Activated naive CD8-positive, alpha-beta T cell (primary cell): ENCODE results near the gene CDH16.
"Not testable (repeated sequence)": the region's sequence is repeated elsewhere in the genome, so short reads cannot be mapped to it uniquely, and the experiment has no call there.

Source experiments
- H3K27ac Mint-ChIP-seq: one replicate; pipeline ENCODE4 v1.8.0; 2021; ENCODE audit warnings: mixed read lengths
- H3K27me3 Mint-ChIP-seq: one replicate; pipeline ENCODE4 v1.8.0; 2021; ENCODE audit warnings: mixed read lengths
- H3K36me3 Mint-ChIP-seq: one replicate; pipeline ENCODE4 v1.8.0; 2021; ENCODE audit warnings: mixed read lengths
- H3K4me1 Mint-ChIP-seq: one replicate; pipeline ENCODE4 v1.8.0; 2021; ENCODE audit warnings: low read depth, mixed read lengths
- H3K4me3 Mint-ChIP-seq: one replicate; pipeline ENCODE4 v1.8.0; 2021; ENCODE audit warnings: mild to moderate bottlenecking, mixed read lengths
- H3K9me3 Mint-ChIP-seq: one replicate; pipeline ENCODE4 v1.8.0; 2021; ENCODE audit warnings: low read depth, mixed read lengths

The CDH16 gene

DNA sequence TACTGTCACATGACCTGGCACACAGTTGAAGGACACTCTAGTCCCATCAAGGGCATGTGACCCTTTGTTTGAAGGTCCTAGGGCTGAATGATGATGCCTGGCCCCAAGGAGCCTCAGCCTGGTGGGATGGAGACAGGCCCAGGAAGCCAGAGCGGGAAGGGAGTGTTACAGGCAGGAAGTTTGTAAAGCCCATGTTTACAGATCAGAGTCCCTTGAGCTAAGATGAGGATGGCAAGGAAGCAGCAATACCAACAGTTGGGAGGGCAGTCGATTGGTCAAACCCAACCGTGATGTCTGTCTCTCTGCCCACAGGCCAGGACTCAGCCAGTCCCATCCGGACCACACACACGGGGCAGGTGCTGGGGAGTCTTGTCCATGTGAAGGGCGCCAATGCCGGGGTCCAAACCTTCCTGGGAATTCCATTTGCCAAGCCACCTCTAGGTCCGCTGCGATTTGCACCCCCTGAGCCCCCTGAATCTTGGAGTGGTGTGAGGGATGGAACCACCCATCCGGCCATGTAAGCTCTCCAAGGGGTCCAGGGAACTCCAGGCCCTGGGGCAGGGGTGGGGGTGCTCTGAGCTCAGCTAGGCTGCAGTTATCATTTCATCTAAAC lies 19.1 kb upstream of the CDH16 start:
- Mint-ChIP-seq H3K36me3 (peaks cover 3% of the 10 kb centered on the region), H3K4me3 (peak overlapping the region; percentile 98), H3K9me3 (no peaks in the 10 kb centered on the region), H3K27ac (peak overlapping the region; percentile 54), H3K4me1 (peaks cover 33% of the 10 kb centered on the region), H3K27me3 (no peaks in the 10 kb centered on the region)

DNA sequence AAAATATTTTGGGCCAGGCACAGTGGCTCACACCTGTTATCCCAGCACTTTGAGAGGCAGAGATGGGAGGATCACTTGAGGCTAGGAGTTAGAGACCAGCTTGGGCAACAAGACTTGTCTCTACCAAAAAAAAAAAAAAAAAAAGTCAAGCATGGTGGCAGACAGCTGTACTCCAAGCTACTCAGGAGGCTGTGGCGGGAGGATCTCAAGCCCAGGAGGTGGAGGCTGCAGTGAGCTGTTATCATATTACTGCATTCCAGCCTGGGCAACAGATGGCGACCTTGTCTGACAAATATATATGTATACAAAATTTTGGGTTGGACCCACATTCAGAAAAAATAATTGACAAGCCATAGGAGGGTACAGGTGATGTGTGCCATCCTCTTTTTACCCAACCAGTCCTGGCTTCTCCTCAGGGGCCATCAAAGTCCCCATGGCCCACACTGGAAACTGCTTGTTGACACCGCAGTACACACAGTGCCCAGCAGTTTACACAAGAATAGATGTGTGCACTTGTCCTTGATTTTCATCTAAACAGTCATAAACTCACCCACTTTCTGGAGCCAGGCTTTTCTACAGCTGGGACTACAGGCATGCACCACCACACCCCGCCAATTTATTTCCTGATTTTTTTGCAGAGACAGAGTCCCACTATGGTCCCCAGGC lies 18.3 kb upstream of the CDH16 start:
- Mint-ChIP-seq H3K4me1 (peaks cover 41% of the 10 kb centered on the region), H3K27me3 (no peaks in the 10 kb centered on the region), H3K27ac (peak overlapping the region; percentile 64)

DNA sequence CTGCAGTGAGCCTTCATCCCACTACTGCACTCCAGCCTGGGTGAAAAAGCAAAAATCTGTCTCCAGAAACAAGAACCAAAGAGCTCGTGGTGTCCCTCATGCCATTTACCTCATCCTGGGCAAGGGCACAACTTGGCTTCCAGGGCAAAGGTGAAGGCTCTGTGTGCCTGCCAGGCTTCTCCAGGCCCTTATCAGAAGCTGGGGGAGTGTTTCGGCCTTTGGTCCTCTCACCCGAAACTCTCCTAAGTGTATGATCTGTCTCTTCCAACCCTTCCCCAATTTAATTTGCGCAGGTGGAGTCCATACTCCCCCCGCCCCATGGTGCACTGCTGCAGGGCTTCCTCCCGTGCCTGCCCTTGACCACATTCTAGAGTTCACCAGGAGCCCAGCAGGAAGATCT lies 17.8 kb upstream of the CDH16 start:
- Mint-ChIP-seq H3K27ac (peak overlapping the region; percentile 64), H3K4me3 (peak overlapping the region; percentile 98), H3K36me3 (peaks cover 3% of the 10 kb centered on the region), H3K27me3 (no peaks in the 10 kb centered on the region), H3K9me3 (no peaks in the 10 kb centered on the region), H3K4me1 (peaks cover 45% of the 10 kb centered on the region)

More for the DNA sequence above, 18.3 kb upstream of the CDH16 start:
- Mint-ChIP-seq H3K4me3 (peak overlapping the region; percentile 98), H3K9me3 (no peaks in the 10 kb centered on the region), H3K36me3 (peaks cover 3% of the 10 kb centered on the region)

DNA sequence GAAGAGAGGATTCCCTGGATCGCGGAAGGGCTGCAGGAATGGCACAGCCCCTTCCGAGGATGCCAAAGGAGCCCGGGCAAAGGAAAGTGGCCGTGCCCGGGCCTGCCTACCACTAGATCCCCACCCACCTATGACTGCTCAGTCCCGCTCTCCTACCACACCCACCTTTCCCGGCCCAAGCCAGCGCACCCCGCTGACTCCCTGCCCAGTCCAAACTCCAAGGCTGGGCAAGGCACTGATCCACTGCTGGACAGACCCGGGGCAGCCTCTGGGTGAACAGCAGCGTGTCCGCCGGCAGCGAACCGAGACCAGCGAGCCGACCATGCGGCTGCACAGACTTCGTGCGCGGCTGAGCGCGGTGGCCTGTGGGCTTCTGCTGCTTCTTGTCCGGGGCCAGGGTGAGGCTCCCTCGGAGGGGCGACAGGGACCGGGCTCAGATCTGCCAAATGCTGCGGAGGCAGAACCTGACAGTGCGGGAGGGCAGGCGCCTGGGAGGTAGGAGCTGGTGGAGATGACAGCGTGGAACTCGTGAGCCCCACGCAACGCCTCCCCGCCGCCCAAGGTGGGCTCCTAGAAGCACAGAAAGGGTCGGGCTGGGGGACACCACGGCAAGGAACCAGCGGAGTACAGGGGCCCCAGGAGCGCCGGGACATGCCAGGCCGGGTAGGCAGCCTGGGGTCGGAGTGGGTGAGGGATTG lies 16.8 kb upstream of the CDH16 start, which contains the start of gene CES2:
Gene CES2, plus strand, starts transcription at position 203 of the 698 bp plus-strand sequence. Its CDS starts 120 bp downstream, at position 323.
- Mint-ChIP-seq H3K4me1 (peaks cover 45% of the 10 kb centered on the region), H3K27ac (peak within 1 kb of the TSS; percentile 96), H3K4me3 (peak within 1 kb of the TSS; percentile 98), H3K27me3 (no peaks in the 10 kb centered on the region), H3K9me3 (no peaks in the 10 kb centered on the region), H3K36me3 (peaks cover 3% of the 10 kb centered on the region)

DNA sequence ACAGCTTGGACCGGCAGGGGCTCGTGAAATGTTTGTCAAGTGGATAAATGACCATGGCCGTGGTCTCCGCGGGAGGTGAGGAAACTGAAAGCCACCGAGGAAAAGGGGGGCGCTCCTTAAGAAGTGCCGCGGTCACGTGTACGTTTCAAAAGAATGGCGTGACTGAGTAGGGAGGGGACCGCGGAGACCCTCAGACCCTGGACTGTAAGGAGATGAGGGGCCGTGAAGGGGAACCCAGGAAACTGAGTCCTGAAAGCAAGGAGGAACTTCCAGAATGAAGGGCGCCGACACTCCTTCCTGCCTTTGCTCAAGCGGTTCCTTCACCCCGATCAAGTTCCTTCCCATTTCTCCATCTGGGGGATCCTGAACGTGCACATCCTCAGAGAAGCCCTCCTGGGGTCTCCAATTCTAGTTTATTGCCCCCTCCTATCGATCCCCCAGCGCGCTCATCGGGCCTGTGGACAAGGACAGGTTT lies 16.2 kb upstream of the CDH16 start:
- peaks cover 45% of the 10 kb centered on the region for H3K4me1 Mint-ChIP-seq
- H3K27ac Mint-ChIP-seq = peak overlapping the region; percentile 96
- H3K27me3 Mint-ChIP-seq = not testable (repeated sequence)

DNA sequence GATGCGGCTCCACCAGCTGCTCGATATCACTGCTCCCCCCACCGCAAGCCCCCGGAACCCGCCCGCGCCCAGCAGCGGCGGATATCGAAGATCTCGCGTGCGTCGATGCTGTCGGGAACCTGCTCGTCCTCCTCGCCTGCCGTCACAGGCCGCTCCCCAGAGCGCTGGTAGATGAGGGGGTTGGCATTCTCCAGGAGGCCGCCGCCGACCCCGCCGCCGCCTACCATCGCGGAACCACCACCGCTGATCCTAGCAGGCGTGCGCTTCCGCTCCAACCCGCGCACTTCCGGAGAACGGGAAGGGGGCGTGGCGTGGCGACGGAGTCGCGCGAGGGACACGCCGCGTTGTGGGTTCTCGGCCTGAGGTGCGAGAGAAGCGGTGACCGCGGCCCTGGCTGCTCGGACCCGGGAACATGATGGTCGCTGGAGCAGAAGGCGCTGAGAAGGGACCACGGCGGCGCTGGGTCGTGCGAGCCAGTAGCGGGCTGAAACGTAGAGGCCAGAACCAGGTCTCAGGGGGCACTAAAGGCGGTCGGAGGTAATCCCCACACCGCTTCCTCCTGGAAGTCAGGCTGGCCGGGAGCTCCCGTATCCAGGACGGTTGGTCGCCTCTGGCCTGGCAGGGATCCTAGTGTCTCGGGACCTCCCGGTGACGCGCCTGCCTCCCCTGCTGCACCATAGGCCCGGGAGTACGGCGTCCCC lies 15.6 kb upstream of the CDH16 start, which contains the start of gene CIAO2B:
Gene CIAO2B, minus strand, starts transcription at position 265 of the 701 bp plus-strand sequence. Its CDS starts 38 bp downstream, at position 227.
- Mint-ChIP-seq H3K27ac (peak within 1 kb of the TSS; percentile 96), H3K9me3 (no peaks in the 10 kb centered on the region), H3K4me1 (peaks cover 45% of the 10 kb centered on the region), H3K4me3 (peak within 1 kb of the TSS; percentile 98), H3K27me3 (no peaks in the 10 kb centered on the region), H3K36me3 (peaks cover 3% of the 10 kb centered on the region)

More for the DNA sequence above, 16.2 kb upstream of the CDH16 start:
- not testable (repeated sequence) for H3K36me3 Mint-ChIP-seq, H3K9me3 Mint-ChIP-seq
- peak overlapping the region; percentile 98 for H3K4me3 Mint-ChIP-seq

DNA sequence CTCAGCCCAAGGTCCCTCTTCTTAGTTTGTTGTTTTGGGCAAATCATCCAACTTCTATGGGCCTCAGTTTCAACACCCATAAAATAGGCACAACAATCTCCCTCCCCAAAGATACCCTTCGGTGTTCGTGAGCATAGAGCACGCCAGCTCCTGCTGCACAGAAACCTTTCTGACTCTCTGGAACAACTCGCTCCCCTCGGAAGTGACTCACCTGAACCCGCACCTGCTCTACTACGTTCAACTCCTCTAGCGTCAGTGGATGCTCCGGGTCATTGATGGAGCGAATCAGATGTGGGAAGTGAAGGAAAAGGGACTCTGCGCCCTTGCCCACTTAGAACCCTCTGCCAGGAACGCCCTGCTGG lies 15.1 kb upstream of the CDH16 start:
- peak overlapping the region; percentile 96 for H3K27ac Mint-ChIP-seq
- no peaks in the 10 kb centered on the region for H3K27me3 Mint-ChIP-seq
- H3K9me3 Mint-ChIP-seq = no peaks in the 10 kb centered on the region
- H3K4me3 Mint-ChIP-seq = peak overlapping the region; percentile 98
- peaks cover 45% of the 10 kb centered on the region for H3K4me1 Mint-ChIP-seq
- peaks cover 3% of the 10 kb centered on the region for H3K36me3 Mint-ChIP-seq

DNA sequence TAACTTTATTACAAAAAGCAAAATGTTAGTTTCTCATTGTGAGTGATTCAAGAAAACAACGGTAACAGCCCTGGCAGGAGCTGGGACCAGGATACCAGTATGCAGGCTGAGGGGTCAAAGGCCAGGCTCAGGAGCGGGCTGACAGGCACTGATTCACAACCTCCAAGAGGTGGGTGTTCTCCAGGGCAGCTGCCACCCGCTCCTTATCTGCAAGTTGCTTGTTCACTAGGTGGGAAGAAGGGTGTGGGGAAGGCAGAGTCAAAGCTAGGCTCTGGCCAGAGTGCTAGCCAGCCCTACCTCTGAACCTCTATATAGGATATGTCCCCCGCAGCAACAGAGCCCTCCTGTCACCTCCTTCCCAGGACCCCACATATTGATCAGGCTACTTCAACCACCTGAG lies 13.4 kb upstream of the CDH16 start:
- H3K36me3 Mint-ChIP-seq = peaks cover 3% of the 10 kb centered on the region
- no peaks in the 10 kb centered on the region for H3K9me3 Mint-ChIP-seq
- H3K4me3 Mint-ChIP-seq = peak overlapping the region; percentile 98
- no peaks in the 10 kb centered on the region for H3K27me3 Mint-ChIP-seq
- peaks cover 34% of the 10 kb centered on the region for H3K4me1 Mint-ChIP-seq
- H3K27ac Mint-ChIP-seq = peak overlapping the region; percentile 66

DNA sequence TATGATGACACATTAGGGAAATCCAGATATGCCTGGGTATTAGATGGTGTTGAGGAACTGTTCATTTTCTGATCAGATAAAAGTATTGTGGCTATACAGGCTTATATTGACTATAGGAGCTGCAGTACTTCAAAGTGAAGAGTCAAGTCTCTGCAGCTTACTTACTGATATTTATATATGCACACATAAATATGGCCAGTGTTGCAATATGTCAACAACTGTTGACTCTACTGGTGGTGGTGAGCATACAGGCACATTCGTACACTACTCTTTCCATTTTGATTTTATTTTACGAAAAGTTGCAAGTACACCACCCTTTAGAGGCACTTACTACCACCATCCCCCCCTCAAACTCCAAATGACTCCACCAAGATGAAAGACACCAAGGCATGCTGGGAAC lies 13.0 kb upstream of the CDH16 start:
- H3K4me3 Mint-ChIP-seq = peak overlapping the region; percentile 98
- H3K4me1 Mint-ChIP-seq = peaks cover 31% of the 10 kb centered on the region
- peaks cover 3% of the 10 kb centered on the region for H3K36me3 Mint-ChIP-seq
- H3K27me3 Mint-ChIP-seq = no peaks in the 10 kb centered on the region
- H3K27ac Mint-ChIP-seq = peak overlapping the region; percentile 41
- no peaks in the 10 kb centered on the region for H3K9me3 Mint-ChIP-seq

DNA sequence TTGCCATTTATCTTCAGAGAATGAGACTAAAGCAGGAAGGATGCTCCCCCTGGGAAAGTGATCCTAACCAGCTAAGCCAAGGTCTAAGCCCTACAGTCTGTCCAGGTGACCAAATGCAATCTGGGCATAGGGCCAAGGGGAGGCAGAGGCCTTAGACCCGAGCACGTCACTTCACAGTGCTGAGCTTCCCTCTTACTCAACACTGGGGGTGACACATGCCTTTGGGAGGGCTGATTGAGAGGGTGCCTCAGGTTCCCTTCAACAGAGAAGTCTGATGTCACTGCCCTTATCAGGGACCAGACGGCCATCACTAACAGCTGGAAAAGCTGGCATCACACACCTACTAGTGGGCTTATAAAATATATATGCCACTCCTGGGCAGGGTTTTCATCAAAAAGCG lies 11.5 kb upstream of the CDH16 start:
- H3K9me3 Mint-ChIP-seq = no peaks in the 10 kb centered on the region
- peaks cover 26% of the 10 kb centered on the region for H3K4me1 Mint-ChIP-seq
- no peak overlapping the region for H3K27ac Mint-ChIP-seq
- peaks cover 3% of the 10 kb centered on the region for H3K36me3 Mint-ChIP-seq
- no peak overlapping the region for H3K4me3 Mint-ChIP-seq
- H3K27me3 Mint-ChIP-seq = no peaks in the 10 kb centered on the region

DNA sequence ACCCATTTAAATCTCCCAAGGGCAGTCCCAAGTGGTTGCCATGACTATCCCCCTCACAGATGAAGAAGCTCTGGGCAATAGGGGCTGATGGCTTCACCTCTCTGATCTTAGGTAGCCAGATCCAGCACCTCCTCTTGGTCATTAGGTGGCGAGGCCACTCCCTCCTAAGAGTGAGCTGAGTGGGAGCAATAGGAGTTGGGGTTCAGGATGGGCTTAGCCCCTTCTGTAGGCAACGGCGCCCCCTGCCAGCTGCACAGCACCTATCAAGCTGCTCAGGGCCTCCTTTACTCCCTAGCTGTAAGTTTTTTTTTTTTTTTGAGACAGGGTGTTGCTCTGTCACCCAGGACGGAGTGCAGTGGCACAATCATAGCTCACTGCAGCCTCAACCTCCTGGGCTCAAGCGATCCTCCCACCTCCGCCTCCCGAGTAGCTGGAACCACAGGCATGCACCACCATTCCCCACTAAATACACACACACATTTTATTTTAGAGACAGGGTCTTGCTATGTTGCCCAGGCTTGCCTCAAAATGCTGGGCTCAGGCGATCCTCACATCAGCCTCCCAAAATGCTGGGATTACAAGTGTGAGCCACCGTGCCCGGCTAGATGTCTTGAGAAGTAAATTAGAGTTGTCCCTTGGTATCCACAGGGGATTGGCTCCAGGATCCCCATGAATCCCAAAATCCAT lies 10.2 kb upstream of the CDH16 start:
- H3K9me3 Mint-ChIP-seq = no peaks in the 10 kb centered on the region
- H3K36me3 Mint-ChIP-seq = peaks cover 3% of the 10 kb centered on the region
- peaks cover 26% of the 10 kb centered on the region for H3K4me1 Mint-ChIP-seq
- H3K27ac Mint-ChIP-seq = no peak overlapping the region
- H3K4me3 Mint-ChIP-seq = no peak overlapping the region
- H3K27me3 Mint-ChIP-seq = no peaks in the 10 kb centered on the region

DNA sequence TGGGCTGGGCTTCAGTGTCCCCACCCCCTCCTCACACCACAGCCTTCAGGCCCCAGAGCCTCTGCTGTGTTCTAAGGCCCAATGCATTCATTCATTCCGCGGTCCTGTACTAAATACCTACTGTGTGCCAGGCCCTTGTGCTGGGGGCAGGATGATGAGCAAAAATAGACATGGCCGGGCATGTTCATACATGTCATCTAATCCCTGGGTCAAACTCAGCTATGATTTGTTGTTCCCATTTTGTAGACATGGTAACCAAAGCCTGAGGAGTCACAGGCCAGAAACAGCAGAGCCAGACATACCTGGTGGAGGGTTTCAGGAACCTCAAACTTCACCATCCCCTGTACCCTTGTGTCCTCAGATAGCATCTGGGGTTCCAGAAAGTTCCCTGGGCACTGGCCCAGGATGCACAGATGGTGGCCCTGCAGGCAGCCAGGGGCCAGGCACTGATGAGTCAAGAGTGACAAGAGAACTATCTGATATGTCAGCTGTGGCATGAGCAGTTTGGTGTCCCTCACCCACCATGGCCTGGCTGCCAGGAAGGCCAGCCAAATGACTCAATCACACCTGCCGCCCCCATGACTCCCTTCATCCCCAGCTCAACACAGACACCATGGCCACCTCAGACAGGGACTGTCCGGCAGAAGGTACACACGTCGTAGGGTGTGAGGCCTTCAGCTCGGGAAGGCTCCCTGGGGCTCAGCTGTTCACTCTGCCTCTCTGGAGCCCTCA lies 9.4 kb upstream of the CDH16 start:
- no peak overlapping the region for H3K27ac Mint-ChIP-seq
- no peak overlapping the region for H3K4me3 Mint-ChIP-seq
- H3K9me3 Mint-ChIP-seq = no peaks in the 10 kb centered on the region
- no peaks in the 10 kb centered on the region for H3K36me3 Mint-ChIP-seq
- H3K4me1 Mint-ChIP-seq = peaks cover 18% of the 10 kb centered on the region
- peaks cover 7% of the 10 kb centered on the region for H3K27me3 Mint-ChIP-seq

DNA sequence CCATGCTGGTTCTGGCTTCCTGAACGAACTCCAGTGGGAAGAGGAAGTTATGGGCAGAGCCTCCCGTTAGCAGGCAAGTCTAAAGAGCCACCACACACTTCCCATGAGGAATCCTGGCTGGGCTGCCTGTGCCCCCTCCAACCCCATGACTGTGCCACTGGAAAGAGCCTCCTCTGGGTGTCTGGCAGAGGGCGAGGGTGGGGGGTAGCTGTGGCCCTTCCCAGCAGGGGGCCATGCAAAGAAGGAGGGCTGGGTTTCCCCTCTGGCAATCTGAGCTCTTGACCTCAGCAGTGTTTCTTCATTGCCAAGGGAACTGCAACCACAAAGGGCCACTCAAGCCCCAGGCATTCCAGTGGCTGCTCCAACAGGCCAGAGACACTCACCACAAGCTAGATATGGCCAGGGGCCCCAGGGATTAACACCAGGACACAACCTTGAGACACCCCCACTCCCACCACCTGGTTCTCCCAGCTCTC lies 8.3 kb upstream of the CDH16 start:
- H3K27me3 Mint-ChIP-seq = peaks cover 7% of the 10 kb centered on the region
- no peaks in the 10 kb centered on the region for H3K9me3 Mint-ChIP-seq
- peaks cover 8% of the 10 kb centered on the region for H3K4me1 Mint-ChIP-seq
- no peaks in the 10 kb centered on the region for H3K36me3 Mint-ChIP-seq
- no peak overlapping the region for H3K4me3 Mint-ChIP-seq
- no peak overlapping the region for H3K27ac Mint-ChIP-seq
